Fibroblast of skin of abdomen (primary cell): ENCODE data around the gene RRAS. TPM values are rescaled to one million over a fixed set of nuclear protein-coding genes. Genes with fewer than 3 reads are reported as not detected.

ENCODE experiments used
- DNase-seq: peaks from one replicate; pipeline ENCODE4 v3.0.0-alpha.2; 2013
- polyA plus RNA-seq, 2 experiments: library from polyadenylated mRNA; unstranded; fragments of 120-200 nt; gene quantifications; one replicate each; pipeline ENCODE4 v1.2.1, GENCODE V29; 2013; ENCODE audit not compliant: insufficient read length in 2 of 2

Gene RRAS
- polyA plus RNA-seq (2013, experiment 1 of 2; ENCODE audit: insufficient read length): 114 TPM
- 123 TPM for polyA plus RNA-seq (2013, experiment 2 of 2; ENCODE audit: insufficient read length)

DNA sequence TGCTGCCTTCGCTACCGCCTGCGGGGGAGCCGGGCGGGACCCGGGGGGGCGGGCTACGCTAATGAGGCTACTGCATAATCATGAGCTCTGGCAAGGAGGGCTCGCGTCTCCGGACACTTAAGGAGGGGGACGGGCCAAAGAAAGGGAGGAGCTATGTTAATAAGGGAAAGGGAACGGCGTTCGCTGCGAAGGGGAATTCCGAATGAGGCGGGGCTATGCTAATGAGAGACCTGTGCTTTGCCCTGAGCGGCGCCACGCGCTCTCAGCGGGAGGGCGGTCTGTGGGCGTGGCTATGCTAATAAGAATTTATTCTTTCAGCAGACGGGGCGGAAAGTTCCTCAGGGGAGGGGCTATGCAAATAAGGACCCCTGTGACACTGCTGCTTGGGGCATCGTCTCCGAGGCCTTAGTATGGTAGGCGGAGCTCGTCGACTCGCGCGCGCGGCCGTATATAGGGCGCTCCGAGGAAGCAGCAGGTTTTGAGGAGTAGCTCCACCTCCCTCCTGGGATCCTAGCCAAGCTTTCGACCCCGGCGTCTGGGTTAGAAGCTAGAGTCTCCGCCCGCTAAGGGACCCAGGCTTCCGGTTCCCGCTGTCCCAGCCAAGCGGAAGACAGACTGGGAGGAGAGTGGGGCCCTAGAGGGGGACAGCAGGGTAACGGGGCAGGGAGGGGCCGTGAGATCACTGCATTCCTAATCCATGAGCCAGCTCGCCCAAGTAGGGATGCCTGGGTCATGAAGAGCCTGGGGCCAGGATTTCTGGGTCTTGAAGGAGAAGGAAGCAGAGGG, at the start of gene RRAS:
Gene RRAS (minus strand): TSS at position 31 of the 786 bp plus-strand sequence. CDS start 45 bp downstream, outside the sequence.
- peak; percentile 100 for DNase-seq

DNA sequence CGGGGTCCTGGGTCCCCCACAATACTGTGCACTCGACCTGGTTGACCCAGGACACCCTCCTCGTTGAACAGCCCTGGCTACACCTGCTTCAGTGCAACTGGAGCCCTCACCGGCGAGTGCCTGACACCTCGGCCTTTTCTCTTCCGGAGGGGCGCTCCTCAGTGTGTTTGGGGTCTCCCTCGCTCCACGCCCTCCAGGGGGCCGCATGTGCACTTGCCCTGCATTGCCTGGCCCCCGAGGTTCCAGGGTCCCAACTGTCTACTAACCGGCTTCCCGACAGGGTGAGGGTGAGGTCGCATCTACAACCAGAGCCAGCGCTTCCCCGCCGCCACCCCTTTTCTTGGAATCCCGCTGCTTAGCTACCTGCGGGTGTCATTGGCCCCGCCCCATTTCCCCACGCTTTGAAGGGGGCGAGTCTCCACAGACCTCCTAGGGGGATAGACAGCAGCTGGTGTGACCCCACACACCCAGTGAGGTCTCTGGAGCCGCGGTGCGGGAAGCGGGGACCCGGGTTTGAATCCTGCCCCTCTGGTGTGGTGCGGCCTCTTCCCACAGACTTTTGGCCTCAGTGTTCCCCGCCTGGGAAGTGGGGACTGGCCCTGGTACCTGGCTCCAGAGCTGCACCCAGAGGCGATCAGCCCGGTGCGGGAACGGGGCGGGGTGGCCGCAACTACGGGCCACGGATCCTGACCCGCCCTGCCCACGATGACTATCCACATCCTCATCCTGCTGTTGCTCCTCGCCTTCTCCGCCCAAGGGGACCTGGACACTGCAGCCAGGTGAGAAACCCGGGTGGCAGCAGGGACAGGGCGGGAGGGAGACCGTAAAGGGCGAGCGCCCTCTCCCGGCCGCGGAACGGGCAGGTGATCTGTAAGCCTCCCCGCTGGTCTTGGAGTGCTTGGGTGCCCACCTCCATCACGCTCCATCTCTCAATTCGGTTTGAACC, 49.5 kb upstream of the RRAS start, which contains the start of gene ADM5:
Gene ADM5 (plus strand): TSS at position 462 of the 946 bp plus-strand sequence. CDS start 244 bp downstream, at position 706.
- no peak for DNase-seq

DNA sequence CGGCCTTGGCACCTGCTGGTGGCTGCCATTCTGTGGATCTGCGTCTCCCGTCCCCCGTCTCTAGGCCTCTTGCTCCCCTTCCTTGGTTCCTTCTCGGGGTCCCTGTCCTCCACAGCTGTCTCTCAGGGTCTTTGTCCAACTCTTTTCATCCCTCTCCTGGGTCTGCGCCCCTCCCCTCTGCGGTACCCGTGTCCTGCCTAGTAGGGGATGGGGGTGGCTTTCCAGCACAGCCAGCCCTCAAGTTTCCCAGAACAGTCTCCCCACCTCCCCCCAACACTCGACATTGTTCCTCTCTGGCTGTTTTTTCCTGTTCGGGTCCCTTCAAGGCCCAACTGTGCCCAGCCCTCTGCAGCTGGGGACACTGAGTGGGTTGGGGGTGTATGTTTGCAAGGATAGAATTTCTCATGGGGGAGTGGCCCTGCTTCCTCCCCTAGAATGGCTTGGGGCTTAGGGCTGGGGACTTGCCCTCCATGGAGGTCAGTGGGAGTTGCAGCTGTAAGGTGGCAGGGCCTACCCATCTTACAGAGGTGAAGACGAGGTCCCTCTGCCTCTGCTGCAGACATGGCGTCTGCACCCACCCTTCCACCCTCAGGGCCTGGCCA, 48.7 kb upstream of the RRAS start:
- DNase-seq: no peak

DNA sequence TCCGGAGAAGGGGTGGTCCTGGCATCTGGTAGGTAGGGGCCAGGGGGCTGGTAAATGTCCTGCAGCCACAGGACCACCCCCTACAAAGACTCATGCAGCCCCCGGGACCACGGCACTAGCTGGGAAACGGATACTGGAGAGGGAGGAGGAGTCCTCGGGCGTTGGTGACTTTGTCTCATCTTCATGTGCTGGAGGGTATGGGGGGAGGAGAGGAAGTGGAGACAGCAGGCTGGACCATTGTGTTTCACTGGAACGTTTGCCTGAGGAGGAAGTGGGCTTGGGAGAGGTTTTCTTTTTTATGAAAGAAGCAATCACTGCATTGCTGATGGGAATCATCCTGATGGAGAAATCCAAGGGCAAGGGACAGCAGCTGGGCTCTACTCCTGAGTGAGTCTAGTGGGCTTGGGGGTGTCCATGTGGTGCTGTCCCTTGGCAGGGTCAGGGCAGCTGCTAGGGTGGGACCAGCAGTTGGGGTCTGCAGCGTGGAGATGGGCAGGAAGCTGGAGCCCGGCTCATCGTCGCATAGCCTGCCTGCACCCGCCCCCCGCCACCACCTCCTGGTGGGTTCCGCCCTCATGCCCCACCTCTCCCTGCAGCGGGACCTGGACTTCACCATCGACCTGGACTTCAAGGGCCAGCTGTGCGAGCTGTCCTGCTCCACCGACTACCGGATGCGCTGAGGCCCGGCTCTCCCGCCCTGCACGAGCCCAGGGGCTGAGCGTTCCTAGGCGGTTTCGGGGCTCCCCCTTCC, 47.8 kb upstream of the RRAS start:
- no peak for DNase-seq

DNA sequence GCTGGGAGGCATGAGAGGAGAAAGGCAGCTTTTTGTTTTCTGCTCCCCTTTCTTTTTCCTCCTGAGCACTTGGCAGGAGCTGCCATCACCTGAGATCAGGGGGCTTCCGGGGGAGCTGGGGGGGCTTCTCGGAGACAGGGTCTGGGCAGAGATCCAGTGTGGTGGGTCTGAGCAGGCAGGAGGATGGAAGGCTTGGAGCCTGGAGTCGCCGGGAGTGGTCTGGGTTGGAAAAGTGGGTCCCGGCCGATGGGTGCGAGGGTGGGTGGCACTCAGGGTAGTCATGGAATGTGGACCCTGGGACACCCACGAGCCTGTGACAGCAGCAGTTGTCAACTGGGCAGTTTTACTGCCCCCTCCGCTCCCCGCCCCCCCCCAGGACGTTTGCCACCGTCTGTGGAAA, 47.2 kb upstream of the RRAS start:
- no peak for DNase-seq

DNA sequence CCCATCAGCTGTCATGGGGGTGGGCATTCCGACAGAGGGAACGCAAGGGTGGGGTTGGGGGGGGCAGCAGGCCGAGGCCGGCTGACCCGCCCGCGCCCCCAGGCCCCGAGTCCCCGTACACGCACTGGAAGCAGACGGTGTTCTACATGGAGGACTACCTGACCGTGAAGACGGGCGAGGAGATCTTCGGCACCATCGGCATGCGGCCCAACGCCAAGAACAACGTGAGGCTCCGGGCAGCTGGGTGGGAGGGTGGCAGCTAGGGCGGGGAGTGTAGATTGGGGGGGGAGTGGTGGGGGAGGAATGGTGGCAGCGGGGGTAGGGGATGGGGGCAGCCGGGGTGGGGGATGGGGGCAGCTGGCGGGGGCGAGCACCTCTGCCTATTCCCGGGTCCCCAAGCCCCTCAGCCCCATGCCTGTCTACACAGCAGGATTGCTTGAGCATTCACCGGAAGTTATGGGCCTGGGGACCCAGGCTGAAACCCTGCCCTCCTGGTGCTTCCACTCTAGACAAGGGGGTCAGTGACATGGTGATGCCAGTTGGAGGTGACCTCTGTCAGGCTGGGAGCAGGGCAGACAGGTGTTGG, 46.7 kb upstream of the RRAS start:
- no peak for DNase-seq

DNA sequence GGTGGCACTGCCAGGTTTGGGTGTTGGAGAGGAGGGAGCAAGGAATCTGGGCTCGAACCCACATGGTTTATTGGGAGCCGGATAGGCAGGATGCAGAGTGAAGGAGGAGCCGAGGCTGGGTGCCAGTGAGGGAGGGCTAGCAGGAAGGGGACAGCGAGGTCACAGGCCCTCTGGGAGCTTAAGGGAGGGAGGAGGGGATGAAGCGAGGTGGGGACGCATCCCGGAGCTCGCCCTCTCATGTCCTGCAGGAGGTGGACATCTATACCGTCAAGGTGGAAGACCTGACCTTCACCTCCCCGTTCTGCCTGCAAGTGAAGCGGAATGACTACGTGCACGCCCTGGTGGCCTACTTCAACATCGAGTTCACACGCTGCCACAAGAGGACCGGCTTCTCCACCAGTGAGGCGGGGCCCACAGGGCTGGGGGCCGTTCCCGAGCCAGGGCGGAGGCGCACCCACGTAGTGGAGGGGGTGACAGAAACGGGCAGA, 45.9 kb upstream of the RRAS start:
- DNase-seq: no peak

DNA sequence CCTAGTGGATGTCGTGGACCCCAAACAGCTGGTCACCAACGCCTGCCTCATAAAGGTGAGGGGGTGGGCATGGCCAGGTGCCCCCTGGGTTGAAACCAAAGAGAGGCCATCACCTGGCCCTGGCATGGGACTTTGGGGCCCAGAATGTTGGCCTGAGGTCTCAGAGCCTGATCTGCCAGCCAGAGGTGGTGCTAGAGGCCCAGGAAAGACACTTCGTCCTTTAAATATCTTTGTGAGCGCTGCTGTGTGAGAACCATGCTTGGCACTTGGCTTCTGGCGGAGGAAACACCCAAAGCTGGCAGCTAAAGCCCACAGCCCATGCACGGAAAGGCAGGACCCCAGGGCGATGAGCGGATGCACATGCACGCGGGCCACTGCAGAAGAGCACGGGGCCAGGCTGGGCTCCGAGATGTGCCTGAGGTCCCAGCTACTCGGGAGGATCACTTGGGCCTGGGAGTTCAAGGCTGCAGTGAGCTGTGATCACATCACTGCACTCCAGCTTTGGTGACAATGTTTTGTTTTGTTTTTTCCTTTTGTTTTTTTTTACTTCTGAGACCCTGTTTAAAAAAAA, 45.1 kb upstream of the RRAS start:
- no peak for DNase-seq

DNA sequence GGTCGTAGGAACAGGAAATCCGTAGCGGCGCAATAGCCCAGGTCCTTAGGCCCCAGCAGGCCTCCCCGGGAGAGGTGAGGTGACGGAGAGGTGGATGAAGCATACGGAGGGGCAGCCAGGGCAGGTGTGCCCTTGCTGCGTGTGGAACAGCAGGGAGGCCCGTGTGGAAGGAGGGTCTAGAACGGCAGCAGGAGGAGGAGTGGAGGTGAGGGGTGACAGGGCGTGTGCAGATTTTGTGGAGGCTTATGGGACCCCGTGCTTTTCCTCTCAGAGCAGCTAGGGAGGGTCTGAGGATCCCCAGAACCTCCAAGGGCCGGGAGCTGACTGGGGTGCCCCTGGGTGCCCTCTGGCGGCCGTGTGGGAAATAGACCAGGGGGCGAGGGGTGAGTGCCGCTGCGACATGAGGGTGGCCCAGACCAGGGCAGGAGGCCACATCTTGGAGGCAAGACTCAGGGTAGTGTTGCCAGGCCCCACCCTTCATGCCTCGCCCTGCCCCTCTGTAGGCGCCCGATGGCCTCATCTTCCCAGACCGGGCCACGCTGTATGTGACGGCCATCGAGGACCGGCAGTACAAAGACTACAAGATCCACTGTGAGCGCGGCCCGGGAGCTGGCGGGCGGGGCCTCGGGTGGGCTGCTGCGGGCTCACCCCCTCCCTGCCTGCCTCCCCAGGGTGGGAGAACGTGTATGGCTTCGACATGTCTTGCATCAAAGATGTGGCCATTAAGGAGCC, 44.5 kb upstream of the RRAS start:
- no peak for DNase-seq

DNA sequence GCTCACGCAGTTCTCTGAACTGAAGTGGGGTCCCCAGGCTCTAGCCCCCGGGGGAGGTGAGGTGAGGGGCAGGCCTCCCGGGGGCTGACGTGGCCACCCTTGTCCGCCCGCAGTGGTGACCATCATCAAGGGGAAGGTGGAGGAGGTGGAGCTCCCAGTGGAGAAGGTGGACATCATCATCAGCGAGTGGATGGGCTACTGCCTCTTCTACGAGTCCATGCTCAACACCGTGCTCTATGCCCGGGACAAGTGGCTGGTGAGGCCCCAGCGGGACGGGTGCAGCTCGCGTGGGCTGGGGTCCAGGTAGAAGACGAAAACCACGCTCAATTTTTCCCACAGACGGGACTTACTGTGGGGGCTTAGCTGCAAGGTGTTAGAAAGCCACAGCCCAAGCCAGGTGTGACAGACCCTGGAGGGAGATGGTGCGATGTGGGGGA, 43.9 kb upstream of the RRAS start:
- no peak for DNase-seq

DNA sequence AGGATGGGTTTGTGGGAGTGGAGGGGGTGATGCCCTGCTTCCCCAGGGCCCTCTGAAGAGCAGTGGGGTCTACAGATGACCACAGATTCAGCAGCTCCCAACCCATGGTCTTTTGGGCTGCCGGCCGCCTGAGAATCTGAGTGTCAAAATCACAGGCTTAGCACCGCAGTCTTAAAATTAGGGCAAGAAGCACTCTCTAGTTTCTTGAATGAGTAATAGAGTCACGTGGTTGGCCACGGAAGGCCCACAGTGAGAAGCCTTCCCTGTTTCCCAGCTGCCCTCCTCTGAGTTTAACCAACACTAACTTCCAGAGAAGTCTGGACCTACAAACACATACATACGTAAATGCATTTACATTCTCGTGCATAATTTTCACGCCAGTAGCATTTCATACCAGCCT, 42.3 kb upstream of the RRAS start:
- no peak for DNase-seq

DNA sequence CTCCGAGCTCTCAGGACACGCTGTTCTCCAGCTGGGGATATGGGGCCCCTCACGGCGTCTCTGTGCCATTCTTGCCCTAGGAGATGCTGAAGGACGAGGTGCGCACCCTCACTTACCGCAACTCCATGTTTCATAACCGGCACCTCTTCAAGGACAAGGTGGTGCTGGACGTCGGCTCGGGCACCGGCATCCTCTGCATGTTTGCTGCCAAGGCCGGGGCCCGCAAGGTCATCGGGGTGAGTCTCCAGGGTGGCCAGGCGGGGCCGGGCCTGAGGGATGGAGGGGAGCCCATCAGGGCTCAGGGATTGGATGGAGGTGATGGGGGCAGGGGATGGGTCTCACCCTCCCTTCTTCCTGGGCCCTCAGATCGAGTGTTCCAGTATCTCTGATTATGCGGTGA, 41.9 kb upstream of the RRAS start:
- DNase-seq: no peak

DNA sequence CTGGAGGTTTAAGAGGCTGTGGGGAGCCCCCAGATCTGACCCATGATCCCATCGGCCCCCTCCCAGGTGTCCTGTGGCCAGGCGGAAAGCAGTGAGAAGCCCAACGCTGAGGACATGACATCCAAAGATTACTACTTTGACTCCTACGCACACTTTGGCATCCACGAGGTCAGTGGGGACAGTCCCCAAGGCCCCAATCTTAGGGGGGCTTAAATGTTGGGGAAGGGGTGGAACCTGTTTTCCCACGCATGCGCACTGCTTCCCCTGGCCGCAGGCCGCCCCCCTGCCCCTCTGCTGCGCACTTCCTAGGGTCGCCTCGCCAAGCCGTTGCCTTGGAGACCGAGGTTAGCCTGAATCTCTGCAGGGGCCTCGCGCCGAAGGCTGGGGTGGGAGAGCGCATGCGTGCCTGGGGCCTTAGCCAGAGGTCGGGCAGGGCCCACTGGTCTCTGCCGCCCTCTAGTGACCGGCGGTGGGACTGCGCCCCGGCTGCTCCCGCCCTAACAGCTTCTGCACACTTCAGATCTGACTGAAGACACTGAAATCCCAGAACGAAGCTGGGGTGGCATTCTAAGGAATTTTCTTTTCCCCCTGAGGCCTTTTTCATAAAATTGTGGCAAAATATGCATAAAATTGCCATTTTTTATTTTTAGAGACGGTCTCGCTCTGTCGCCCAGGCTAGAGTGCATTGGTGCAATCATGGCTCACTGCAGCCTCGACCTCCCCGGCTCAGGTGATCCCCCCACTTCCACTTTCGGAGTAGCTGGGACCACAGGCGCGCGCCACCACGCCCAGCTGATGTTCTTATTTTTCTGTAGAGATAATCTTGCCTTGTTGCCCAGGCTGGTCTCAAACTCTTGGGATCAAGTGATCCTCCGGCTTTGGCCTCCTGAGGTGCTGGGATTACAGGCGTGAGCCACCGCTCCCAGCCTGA, 40.7 kb upstream of the RRAS start:
- peak; percentile 79 for DNase-seq

DNA sequence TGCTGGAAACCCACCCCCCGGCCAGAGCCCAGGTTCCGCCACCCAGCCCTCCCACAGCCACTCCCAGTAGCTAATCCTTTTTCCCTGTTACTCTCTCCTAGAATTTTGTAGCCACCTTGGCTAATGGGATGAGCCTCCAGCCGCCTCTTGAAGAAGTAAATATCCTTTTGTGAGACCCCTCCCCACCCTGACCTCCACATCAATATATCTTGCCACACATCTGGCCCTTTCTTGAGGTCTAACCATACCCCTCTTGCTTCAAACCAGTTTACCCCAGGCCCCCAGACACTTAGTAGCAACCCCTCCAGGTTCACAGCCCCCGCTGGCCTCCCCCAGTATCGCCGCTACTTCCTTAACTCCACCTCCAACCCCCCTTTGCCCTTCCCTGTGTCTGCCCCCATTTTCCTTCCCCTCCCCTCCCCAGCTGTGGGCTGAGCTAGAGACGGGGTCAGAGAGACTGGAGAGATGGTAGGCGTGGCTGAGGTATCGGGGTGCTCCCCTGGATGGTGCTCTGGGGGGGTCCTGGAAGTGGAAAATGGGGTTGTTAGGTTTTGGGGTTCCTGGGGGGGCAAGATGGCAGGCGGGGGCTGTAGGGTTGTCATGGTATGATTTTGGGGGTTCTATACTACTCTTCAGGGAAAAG, 39.9 kb upstream of the RRAS start:
- no peak for DNase-seq

DNA sequence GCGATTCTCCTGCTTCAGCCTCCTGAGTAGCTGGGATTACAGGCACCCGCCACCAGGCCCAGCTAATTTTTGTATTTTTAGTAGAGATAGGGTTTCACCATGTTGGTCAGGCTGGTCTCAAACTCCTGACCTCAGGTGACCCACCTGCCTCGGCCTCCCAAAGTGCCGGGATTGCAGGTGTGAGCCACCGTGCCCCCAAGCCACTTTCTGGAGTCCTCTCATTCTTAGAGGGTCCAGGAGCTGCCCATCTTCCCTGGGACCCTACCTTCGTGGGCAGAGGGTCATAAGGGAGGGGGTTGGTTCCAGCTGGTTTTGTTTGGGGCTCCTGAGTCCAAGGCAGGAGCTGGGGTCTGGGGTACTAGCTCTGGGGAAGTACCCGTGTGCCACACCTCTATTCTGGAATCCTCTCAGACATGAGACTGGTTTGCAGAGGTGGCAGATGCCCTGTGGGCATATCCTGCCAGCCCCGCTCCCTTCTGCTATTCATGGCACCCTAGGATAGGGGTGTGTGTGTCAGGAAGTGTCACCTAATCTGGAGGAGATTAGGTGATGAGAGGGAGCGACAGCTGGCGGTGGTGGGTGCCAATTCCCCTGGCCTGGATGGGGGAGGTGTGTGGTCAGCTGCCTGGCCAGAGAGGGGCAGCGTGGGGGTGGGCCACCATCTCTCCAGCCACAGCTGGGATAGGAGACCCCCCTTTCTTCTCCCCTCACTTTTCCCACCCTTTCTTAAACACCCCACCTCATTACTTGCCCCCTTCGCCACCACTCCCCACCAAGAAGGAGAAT, 39.2 kb upstream of the RRAS start:
- no peak for DNase-seq

DNA sequence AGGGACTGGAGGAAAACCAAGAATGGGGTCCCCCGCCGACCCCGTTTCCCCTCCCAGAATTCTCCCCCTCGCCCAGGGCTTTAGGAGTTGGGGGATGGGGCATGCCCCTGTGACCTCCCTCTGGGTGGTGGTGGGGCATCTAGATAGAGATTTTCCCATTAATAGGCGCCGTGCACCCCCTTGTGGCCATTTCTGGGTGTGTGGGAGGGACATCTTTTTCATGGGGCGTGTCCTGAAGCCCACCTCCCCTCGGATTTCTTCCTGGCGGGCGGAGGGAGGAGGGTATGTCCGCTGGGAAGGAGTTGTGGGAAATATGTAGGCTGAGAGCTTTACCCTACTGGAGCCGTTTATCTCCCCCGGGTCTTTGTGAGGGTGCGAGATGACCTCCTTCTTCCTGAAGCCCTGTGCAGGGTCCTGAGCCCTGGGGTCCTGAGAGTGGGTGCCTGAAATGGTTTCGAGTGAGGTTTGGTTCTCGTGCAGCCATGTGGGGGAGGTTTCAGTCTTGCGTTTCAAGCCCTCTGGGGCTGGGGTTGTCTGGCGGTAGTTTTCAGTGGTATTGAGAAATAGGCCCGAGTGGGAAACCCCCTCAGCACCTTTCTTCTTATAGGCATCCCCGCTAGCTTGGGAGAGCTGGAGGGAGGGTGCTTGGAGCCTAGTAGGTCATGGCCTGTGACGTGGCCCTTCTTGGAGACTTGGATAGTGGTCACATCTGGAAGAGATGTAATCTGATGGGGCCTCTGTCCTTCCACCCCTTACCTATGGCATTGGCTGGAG, 38.1 kb upstream of the RRAS start:
- peak; percentile 68 for DNase-seq
